SK-N-SH (cell line): ENCODE results near the gene MCRIP2.

Experiments used
- EP300 ChIP-seq, 2 experiments: IDR thresholded peaks; 2 replicates each; pipeline versions ENCODE4 v1.4.0 to v1.6.1; 2012; ENCODE audit warnings: borderline replicate concordance in 1 of 2, low read depth in 1 of 2, low read length in 1 of 2
- EZH2phosphoT487 ChIP-seq: fragments of 200-600 bp; sonication (generic); IDR thresholded peaks from 2 replicates; pipeline ENCODE4 v1.6.1; 2017; ENCODE audit warnings: low read depth, mixed run types, mild to moderate bottlenecking, antibody characterized with exemption, moderate library complexity, borderline replicate concordance
- FOXM1 ChIP-seq: IDR thresholded peaks from 2 replicates; pipeline ENCODE4 v1.4.0; 2012; ENCODE audit warnings: low read depth, mild to moderate bottlenecking
- GABPA ChIP-seq: IDR thresholded peaks from 2 replicates; pipeline ENCODE4 v1.4.0; 2012; ENCODE audit warnings: low read depth, mild to moderate bottlenecking
- GATA2 ChIP-seq: sonication (generic); formaldehyde crosslinking; IDR thresholded peaks from 2 replicates; pipeline ENCODE4 v1.5.0; 2020; ENCODE audit warnings: mild to moderate bottlenecking, missing genetic modification reagents
- NFIC ChIP-seq: IDR thresholded peaks from 2 replicates; pipeline ENCODE4 v1.4.0; 2012; ENCODE audit warnings: borderline replicate concordance
- POLR2AphosphoS5 ChIP-seq: IDR thresholded peaks from 2 replicates; pipeline ENCODE4 v1.6.1; 2012; ENCODE audit warnings: low read depth, low read length
- TAF1 ChIP-seq: IDR thresholded peaks from 2 replicates; pipeline ENCODE4 v1.6.1; 2012; ENCODE audit warnings: low read depth, mild to moderate bottlenecking, low read length, moderate library complexity, borderline replicate concordance
- TCF12 ChIP-seq: IDR thresholded peaks from 2 replicates; pipeline ENCODE4 v1.4.0; 2012
- TF ChIP-seq, protein P1 (sequence below): fragments of 200-600 bp; sonication (generic); IDR thresholded peaks from 2 replicates; pipeline ENCODE4 v1.6.1; 2017; ENCODE audit warnings: antibody characterized with exemption, mild to moderate bottlenecking, moderate library complexity

DNA sequence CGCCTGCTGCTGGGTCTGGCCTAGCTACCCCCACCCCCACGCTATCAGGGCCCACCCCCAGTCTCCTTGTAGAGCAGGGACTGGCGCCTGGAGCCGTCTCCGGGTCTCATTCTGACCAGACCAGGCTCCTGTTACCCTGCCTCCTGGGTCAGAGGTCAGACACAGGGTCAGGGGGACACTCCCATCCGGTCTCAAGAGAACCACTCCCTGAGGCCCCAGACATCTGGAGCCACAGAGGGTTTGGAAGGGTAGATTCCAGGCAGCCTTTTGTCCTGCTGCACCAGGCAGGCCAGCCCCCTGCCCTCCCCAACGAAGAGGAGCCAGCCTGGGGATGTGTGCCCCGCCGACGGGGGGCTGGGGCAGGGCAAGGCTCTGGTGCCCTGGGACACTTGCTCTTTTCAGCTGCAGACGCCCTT, 11.8 kb upstream of the MCRIP2 start:
- TF ChIP-seq NFIC (no peak), GATA2 (CRISPR knock-in tag) (no peak), POLR2AphosphoS5 (no peak), GABPA (no peak), EP300 (IDR thresholded peaks at IDR 0.05; ENCODE audit: borderline replicate concordance in 1 of 2, low read depth in 1 of 2, low read length in 1 of 2) (no peak), TAF1 (no peak), TCF12 (no peak), FOXM1 (no peak), EZH2phosphoT487 (no peak)
- TF ChIP-seq, protein P1, sequence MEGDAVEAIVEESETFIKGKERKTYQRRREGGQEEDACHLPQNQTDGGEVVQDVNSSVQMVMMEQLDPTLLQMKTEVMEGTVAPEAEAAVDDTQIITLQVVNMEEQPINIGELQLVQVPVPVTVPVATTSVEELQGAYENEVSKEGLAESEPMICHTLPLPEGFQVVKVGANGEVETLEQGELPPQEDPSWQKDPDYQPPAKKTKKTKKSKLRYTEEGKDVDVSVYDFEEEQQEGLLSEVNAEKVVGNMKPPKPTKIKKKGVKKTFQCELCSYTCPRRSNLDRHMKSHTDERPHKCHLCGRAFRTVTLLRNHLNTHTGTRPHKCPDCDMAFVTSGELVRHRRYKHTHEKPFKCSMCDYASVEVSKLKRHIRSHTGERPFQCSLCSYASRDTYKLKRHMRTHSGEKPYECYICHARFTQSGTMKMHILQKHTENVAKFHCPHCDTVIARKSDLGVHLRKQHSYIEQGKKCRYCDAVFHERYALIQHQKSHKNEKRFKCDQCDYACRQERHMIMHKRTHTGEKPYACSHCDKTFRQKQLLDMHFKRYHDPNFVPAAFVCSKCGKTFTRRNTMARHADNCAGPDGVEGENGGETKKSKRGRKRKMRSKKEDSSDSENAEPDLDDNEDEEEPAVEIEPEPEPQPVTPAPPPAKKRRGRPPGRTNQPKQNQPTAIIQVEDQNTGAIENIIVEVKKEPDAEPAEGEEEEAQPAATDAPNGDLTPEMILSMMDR: no peak
